Gastrocnemius medialis (tissue), 4 donors: ENCODE results near the gene RAET1E.

Experiments
- POLR2A ChIP-seq, 2 donors: fragments of 450-650 bp; IDR thresholded peaks; one replicate each; pipeline ENCODE4 v1.6.1; 2017; ENCODE audit warnings: antibody characterized with exemption in 2 of 2, mild to moderate bottlenecking in 2 of 2, moderate library complexity in 2 of 2
- TF ChIP-seq, protein P1 (sequence below), 5 experiments: fragments of 450-650 bp in 3 of 5; fragments of 200-600 bp in 2 of 5; sonication (generic) in 2 of 5; IDR thresholded peaks in 4 of 5; conservative IDR thresholded peaks in 1 of 5; 1 replicate in 4 of 5; 2 replicates in 1 of 5; pipeline ENCODE4 v1.5.1; 2016 to 2019; ENCODE audit warnings: antibody characterized with exemption in 5 of 5, mild to moderate bottlenecking in 3 of 5, moderate library complexity in 3 of 5

GRCh38 chr6:149862922-149863697, 34.8 kb downstream of the RAET1E start:
- TF ChIP-seq, protein P1, sequence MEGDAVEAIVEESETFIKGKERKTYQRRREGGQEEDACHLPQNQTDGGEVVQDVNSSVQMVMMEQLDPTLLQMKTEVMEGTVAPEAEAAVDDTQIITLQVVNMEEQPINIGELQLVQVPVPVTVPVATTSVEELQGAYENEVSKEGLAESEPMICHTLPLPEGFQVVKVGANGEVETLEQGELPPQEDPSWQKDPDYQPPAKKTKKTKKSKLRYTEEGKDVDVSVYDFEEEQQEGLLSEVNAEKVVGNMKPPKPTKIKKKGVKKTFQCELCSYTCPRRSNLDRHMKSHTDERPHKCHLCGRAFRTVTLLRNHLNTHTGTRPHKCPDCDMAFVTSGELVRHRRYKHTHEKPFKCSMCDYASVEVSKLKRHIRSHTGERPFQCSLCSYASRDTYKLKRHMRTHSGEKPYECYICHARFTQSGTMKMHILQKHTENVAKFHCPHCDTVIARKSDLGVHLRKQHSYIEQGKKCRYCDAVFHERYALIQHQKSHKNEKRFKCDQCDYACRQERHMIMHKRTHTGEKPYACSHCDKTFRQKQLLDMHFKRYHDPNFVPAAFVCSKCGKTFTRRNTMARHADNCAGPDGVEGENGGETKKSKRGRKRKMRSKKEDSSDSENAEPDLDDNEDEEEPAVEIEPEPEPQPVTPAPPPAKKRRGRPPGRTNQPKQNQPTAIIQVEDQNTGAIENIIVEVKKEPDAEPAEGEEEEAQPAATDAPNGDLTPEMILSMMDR (IDR thresholded peaks at IDR 0.05 in 4 of 5, conservative IDR thresholded peaks at IDR 0.05 in 1 of 5) = no peak
- peak; percentile 67 to 76 for TF ChIP-seq POLR2A (IDR thresholded peaks at IDR 0.05)
